NCI-H2227 (cell line): ENCODE measurements around the gene YPEL5.

Experiments
- DNase-seq: peaks from one replicate; lab custom pipeline; 2025; ENCODE audit not compliant: unreplicated experiment; lab: John Stamatoyannopoulos, UW

Gene YPEL5

GRCh38 chr2:30164131-30164925, 17.5 kb downstream of the YPEL5 start:
- no peak for DNase-seq

DNA sequence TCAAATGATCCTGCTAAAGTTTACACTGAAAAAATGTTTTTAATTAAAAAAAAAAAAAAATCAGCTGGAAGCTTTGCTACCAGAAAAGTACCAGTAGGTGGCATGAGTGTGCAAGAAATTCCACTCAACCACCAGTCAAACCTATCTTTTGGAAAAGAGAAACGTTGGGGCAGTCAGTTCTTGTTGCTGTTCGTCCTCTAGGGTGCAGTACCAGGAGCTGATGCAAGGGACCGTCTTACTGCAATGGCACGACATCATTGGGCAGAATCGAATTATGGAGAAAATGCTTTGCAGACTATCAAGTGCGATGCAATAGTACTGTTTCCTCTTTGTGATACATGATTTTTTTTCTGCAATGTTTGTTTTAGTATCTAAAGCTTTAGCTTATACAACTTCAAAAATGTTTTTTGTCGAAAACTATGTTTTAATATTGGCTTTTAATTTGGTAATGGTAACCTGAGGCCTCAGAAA, 18.3 kb downstream of the YPEL5 start:
- DNase-seq, result peak; percentile 87

DNA sequence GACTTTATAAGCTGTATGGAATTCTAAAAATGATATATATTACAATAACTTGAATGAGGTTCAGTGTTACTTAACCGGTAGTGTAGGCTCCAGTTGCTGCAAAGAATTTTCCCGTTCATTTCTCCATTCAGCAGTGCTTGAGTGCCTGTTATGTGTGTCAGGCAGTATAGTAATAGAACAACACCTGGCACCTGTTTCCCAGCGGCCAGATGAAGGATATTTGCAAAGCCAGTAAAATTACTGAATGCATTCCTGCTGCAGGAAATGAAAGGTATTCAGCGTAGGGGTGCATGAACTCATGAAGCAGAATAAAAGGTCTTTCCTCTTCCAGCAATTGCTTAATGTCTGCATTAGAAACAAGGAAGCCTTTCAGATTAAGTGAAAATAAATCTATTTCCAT, 18.8 kb downstream of the YPEL5 start:
- no peak for DNase-seq

DNA sequence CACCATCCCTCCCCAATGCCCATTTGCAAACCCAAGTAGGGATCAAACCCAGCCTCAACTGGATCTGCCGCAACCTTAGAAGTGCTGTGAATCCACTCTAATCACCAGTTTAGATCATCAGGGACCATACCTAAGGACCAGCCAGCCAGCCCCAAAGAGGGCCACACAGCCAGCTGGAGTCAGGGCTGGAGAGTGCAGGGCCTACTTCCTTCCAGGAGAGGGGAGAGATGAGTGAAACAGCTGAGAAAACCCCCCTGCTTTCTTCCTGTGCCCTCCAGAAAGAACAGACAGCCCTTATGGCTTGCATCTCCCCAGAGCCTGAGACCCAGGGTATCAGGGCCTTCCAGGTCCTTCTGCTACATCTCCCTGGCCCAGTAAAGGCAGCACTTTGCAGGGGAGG, 25.8 kb downstream of the YPEL5 start:
- no peak for DNase-seq

- no peak for DNase-seq
Measured at GRCh38 chr2:30177440-30177839, 30.6 kb downstream of the YPEL5 start.

GRCh38 chr2:30177956-30178355, 31.1 kb downstream of the YPEL5 start:
- no peak for DNase-seq

DNA sequence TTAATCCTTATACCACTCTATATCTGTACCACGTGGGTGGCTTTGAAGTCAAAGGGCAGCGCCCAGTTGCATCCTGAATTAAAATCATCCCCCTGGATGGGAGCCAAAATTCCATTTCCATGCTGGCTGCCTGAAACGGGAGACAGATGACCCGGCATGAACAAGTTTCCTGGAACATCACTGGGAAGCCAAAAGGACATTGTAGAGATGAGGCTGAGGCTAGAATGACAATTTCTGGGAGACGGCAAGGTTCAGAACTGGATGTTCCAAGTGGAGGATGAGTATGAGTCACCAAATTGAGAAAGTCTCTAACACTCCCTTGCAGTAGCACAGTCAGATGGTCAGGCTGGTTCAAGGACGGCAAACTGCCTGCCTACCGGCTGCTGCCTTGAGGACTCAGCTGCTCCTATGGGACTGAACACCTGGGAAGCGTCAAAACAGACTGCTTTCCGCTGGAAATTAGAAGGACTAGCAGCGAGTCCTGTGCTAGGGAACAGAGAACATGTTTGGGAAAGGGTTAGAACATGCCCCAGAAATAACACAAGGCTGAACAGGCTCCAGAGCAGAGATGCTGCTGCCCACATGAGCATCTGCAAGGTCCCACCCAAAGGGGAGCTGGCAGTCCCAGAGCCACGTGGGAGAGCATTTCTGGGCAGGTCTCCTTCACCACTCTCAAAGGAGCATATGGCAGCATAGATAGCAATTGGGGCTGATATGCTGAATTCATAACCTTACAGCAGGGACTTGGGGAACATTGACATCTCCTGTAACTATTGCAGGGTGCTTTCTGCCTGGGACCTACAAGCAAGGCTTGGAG, 32.0 kb downstream of the YPEL5 start:
- DNase-seq, result peak; percentile 10

DNA sequence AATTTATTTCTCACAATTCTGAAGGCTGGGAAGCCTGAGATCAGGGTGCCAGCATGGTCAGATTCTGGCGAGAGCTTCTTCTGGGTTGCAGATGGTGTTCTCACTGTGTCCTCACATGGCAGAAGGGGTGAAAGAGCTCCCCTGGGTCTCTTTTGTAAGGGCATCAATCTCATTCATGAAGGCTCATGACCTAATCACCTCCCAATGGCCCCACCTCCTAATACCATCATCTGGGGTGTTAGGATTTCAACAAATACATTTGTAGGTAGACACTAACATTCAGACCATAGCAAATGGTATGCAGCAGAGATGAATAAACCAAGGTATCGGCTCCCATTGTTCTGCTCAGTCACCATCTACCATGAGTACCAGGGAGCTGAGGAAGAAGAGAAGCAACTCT, 32.7 kb downstream of the YPEL5 start:
- no peak for DNase-seq

GRCh38 chr2:30180226-30180625, 33.4 kb downstream of the YPEL5 start:
- DNase-seq, result no peak

DNA sequence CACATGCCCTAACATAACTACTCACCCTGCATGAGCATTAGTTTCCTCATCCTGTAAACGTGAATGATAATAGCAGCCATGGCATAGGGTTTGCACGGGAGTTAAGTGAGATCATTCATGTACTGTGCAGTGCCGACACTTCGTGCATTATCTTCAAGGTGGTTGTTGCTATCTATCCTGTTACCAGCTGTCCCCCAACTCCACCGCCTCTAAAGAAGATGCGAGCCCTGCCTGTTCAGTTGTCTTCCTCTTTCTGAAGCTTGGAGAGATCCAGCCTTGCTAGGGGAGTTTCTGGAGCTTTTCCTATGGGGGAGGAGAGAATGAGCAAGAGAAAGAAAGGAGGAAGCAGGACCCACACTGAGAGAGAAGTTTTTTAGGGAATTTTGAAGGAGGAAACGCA, 34.4 kb downstream of the YPEL5 start:
- DNase-seq, result no peak

- DNase-seq, result no peak
Measured at GRCh38 chr2:30184035-30184434, 37.2 kb downstream of the YPEL5 start.

DNA sequence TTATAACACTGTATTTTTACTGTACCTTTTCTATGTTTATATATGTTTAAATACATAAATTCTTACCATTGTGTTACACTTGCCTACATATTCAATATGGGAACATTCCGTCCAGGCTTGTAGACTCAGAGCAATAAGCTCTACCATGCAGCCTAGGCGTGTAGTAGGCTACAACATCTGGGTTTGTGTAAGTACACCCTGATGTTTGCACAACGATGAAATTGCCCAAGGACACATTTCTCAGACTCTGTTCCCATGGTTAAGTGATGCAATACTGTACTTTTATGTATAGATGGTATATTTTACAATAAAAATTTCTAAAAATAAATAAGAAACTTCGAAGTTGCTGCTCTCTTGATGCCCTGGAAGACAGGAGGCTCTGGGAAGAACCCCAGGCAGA, 38.4 kb downstream of the YPEL5 start:
- DNase-seq, result no peak

- DNase-seq, result no peak
Measured at GRCh38 chr2:30188292-30188691, 41.5 kb downstream of the YPEL5 start.

- no peak for DNase-seq
Measured at GRCh38 chr2:30190637-30191036, 43.8 kb downstream of the YPEL5 start.

GRCh38 chr2:30191107-30191506, 44.3 kb downstream of the YPEL5 start:
- no peak for DNase-seq

- no peak for DNase-seq
Measured at GRCh38 chr2:30191819-30192271, 45.0 kb downstream of the YPEL5 start.

DNA sequence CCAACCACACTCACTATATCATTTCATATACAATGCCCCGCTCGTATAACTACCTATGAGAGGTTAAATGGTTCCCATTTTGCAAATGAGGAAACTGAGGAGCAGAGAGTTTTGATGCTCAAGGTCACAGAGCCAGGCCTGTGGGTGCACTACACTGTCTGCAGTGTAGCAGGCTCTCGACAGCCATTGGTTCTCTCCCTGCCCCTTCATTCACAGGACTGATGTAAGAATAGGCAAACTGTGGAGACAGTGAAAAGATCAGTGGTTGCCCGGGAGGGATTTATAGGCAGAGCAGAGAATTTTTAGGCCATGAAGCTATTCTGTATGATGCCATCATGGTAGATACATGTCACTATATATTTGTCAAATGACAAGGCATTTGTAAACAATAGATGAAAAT, 45.5 kb downstream of the YPEL5 start:
- no peak for DNase-seq

DNA sequence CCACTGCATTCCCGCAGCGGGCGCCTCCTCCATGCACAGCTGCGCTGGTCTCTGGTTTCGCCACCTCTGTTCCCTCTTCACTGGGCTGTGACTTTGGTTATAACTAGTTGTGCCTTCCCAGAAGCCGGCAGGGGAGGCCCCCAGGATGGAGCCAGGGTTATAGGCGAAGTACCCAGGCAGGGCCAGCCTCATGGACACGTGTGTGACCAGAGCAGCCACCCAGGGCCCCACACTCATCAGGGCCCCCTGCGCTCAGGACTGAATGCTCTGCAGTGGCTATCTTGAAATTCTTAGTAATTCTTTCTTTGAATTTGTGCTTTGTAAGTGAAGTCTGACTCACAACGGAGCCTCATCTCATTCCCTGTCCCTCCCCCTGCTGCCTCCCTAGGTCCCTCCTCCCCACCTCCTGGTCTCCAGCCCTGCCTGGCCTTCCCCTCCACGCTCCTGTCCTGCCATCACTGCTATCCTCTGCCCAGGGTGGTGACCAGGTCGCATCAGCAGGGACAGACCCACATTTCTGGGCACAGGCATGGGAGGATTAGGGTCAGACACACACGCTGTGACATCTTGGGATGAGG, 46.4 kb downstream of the YPEL5 start:
- DNase-seq, result no peak

DNA sequence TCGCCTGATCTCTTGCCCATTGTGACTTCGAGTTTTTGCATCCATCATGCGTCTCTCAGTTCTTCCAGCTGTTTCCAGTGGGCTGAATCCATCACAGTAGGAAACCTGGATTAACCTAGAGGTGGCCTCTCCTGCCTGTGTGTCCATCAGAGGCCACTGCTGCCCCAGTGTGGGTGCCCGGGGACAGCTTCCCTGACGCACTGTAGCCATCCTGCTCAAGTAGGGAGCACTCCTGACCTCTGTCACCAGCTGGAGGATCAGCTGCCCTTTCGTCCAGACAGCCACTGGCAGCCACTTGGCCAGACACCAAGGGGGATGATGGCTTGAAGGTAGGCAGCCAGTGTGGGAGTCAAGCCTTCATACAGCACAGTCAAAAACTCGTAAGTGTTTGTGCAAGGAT, 47.6 kb downstream of the YPEL5 start:
- DNase-seq, result no peak

- DNase-seq, result no peak
Measured at GRCh38 chr2:30195016-30195415, 48.2 kb downstream of the YPEL5 start.

DNA sequence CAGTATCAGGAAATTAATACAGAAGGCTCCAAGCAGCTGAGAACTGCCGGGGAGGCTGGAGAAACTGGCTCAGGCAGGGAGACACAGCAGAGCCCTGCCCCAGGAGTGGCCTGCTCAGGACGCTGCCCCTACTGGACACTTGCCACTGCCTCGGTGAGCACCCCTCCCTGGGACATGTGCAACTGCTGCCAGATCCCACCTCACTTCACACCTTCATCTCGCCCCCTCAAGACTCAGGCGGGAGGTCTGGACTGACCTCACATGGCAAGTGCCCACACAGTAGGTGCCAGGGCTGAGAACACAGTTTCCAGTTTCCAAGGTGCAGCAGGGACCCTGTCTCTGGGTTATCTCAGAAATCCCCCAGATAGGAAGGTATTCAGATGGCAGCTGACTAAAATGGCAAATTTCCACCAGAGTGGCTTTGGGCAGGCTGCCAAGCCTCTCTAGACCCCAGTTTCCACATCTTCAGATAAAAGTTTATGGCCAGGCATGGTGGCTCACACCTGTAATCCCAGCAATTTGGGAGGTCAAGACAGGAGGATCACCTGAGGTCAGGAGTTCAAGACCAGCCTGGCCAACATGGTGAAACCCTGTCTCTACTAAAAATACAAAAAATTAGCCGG, 50.9 kb downstream of the YPEL5 start:
- DNase-seq, result no peak
